ENCODE measurements around the gene GAN.

DNA sequence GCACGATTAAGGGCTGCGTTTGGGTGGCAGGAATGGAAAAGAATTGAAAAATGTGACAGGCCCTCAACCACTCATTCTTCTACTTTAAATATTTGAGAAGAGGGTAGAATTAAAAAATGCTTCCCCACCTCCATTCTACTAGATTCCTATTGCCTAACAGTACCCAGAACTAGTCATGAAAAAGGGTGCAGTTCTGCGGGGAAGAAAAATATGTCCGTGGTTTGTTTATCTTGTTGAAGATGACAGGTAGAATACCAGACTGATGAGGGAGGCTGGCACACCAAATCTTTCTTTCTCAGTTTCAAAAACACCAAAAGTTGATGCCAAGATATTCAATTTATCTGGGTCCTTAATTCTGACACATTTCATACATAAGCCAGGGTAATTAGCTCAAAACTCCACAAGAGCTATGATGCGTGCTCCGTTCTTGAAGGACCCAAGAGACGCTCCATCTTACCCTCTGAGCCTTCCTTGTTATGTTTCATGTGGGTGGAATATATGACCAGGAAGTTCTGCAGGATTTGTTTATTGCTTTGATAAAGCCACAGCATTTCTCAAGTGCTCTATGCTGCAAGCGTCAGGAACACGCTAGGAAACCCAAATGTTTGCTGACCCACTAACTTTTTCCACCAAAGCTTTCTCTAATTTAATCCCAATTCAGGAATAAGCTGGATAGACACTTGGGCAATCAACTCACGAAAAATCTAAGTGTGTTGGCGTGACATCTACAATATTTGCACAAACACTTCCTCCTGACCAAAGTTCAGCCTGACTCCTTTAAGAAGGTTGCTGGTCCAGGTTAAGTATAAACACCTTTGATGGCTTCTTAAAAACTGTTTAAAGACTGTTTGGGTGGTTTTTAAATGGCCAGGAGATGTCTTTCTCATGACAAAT lies 20.6 kb upstream of the GAN start:
- TF ChIP-seq ATF1 (CRISPR knock-in tag; IDR thresholded peaks at IDR 0.05) = no peak
- TF ChIP-seq ATF1 (tag; IDR thresholded peaks at IDR 0.05) = no peak
- TF ChIP-seq ZNF165 (CRISPR knock-in tag; IDR thresholded peaks at IDR 0.05; ENCODE audit: borderline replicate concordance) = no peak
